IMR-90 (cell line): Measurements from ENCODE around the gene GUCY2D. TPM values are rescaled to one million over a fixed set of nuclear protein-coding genes. Genes with fewer than 3 reads are reported as not detected.

Experiments used
- ATAC-seq: fragments of 200-7000 bp; cut with Tn5 transposase; 2 replicates; pipeline ENCODE4 v1.9.1; 2020; ENCODE audit warnings: low read depth, mild to moderate bottlenecking, moderate library complexity
- BruUV-seq: library from RNA; stranded (reverse); fragments of 400-500 nt; replicated peaks from 2 replicates; lab custom pipeline; 2021; lab: Mats Ljungman, UMichigan
- CTCF ChIA-PET: fragments of 300-600 bp; formaldehyde crosslinking; extraction: SDS; loops from one replicate; lab custom pipeline; 2021; ENCODE audit warnings: antibody characterized with exemption; lab: Yijun Ruan, JAX
- POLR2A ChIA-PET: fragments of 300-600 bp; sonication (Branson Sonifier 250); formaldehyde crosslinking; loops from one replicate; lab custom pipeline; 2022; ENCODE audit warnings: antibody characterized with exemption; ENCODE audit not compliant: unreplicated experiment; lab: Charles Lee
- DNase-seq: peaks from one replicate; pipeline ENCODE4 v3.0.0; 2013
- H2AFZ ChIP-seq: replicated peaks from 2 replicates; pipeline ENCODE3; 2013; ENCODE audit warnings: low read length, mild to moderate bottlenecking; ENCODE audit not compliant: poor library complexity
- H2AK5ac ChIP-seq: 2 replicates; pipeline ENCODE4 v1.6.1; 2013; ENCODE audit warnings: low read depth, low read length, inconsistent platforms
- H2AK9ac ChIP-seq: replicated peaks from 2 replicates; pipeline ENCODE3; 2013; ENCODE audit warnings: mild to moderate bottlenecking, low read depth, low read length, moderate library complexity; ENCODE audit not compliant: poor library complexity
- H2BK120ac ChIP-seq: 2 replicates; pipeline ENCODE4 v1.6.1; 2013; ENCODE audit warnings: low read depth, low read length, inconsistent platforms
- H2BK15ac ChIP-seq: 3 replicates; pipeline ENCODE4 v1.6.1; 2013; ENCODE audit warnings: low read depth, low read length, inconsistent platforms
- H2BK20ac ChIP-seq: 2 replicates; pipeline ENCODE4 v1.6.1; 2013; ENCODE audit warnings: low read depth, mild to moderate bottlenecking, inconsistent platforms, low read length, moderate library complexity
- H2BK5ac ChIP-seq: 2 replicates; pipeline ENCODE4 v1.6.1; 2013; ENCODE audit warnings: mild to moderate bottlenecking, low read depth, low read length, inconsistent platforms; ENCODE audit not compliant: poor library complexity, severe bottlenecking
- H3K14ac ChIP-seq: replicated peaks from 2 replicates; pipeline ENCODE4 v1.6.1; 2013; ENCODE audit warnings: low read depth, low read length, inconsistent platforms
- H3K18ac ChIP-seq: 2 replicates; pipeline ENCODE4 v1.6.1; 2013; ENCODE audit warnings: low read depth, low read length, control low read depth
- H3K23ac ChIP-seq: 2 replicates; pipeline ENCODE4 v1.6.1; 2013; ENCODE audit warnings: low read depth, low read length, inconsistent platforms
- H3K27ac ChIP-seq: 2 replicates; pipeline ENCODE4 v1.5.1; 2013; ENCODE audit warnings: mild to moderate bottlenecking, control low read depth, low read length; ENCODE audit not compliant: insufficient read depth
- H3K27me3 ChIP-seq: 2 replicates; pipeline ENCODE4 v1.6.1; 2013; ENCODE audit warnings: low read length; ENCODE audit not compliant: control insufficient read depth, insufficient read depth
- H3K36me3 ChIP-seq: 2 replicates; pipeline ENCODE4 v1.6.1; 2013; ENCODE audit warnings: low read length, mixed read lengths; ENCODE audit not compliant: control insufficient read depth, insufficient read depth
- H3K4ac ChIP-seq: 2 replicates; pipeline ENCODE4 v1.6.1; 2013; ENCODE audit warnings: low read depth, low read length, inconsistent platforms
- H3K4me1 ChIP-seq: 2 replicates; pipeline ENCODE4 v1.6.1; 2013; ENCODE audit warnings: low read length, mixed read lengths; ENCODE audit not compliant: control insufficient read depth, insufficient read depth
- H3K4me2 ChIP-seq: 2 replicates; pipeline ENCODE4 v1.6.1; 2013; ENCODE audit warnings: low read depth, mild to moderate bottlenecking, control low read depth, low read length, moderate library complexity
- H3K4me3 ChIP-seq: 2 replicates; pipeline ENCODE4 v1.5.1; 2013; ENCODE audit warnings: low read depth, mild to moderate bottlenecking, control low read depth, low read length, moderate library complexity; ENCODE audit not compliant: insufficient read depth
- H3K56ac ChIP-seq: 2 replicates; pipeline ENCODE4 v1.6.1; 2013; ENCODE audit warnings: low read length, inconsistent platforms; ENCODE audit not compliant: insufficient read depth; ENCODE audit errors: extremely low read depth
- H3K79me1 ChIP-seq, 2 experiments: 2 replicates each; pipeline ENCODE4 v1.6.1; 2013; ENCODE audit warnings: low read length in 2 of 2, inconsistent platforms in 1 of 2, low read depth in 1 of 2
- H3K9ac ChIP-seq: 2 replicates; pipeline ENCODE4 v1.6.1; 2013; ENCODE audit warnings: low read depth, low read length, control low read depth
- H3K9me1 ChIP-seq: 2 replicates; pipeline ENCODE4 v1.6.1; 2013; ENCODE audit warnings: low read length, inconsistent platforms; ENCODE audit not compliant: insufficient read depth
- H3K9me3 ChIP-seq: 2 replicates; pipeline ENCODE4 v1.6.1; 2013; ENCODE audit warnings: low read length; ENCODE audit not compliant: control insufficient read depth, insufficient read depth
- H4K20me1 ChIP-seq: 2 replicates; pipeline ENCODE4 v1.6.1; 2013; ENCODE audit warnings: low read length, inconsistent platforms; ENCODE audit not compliant: insufficient read depth
- H4K5ac ChIP-seq: 2 replicates; pipeline ENCODE4 v1.6.1; 2013; ENCODE audit warnings: mild to moderate bottlenecking, low read depth, low read length, control low read depth
- H4K8ac ChIP-seq, 2 experiments: 2 replicates each; pipeline ENCODE4 v1.6.1; 2013; ENCODE audit warnings: low read depth in 2 of 2, low read length in 2 of 2, control low read depth in 1 of 2, inconsistent platforms in 1 of 2
- H4K91ac ChIP-seq: 2 replicates; pipeline ENCODE4 v1.6.1; 2013; ENCODE audit warnings: low read depth, low read length, inconsistent platforms; ENCODE audit not compliant: insufficient read depth
- CEBPB ChIP-seq: IDR thresholded peaks from 2 replicates; pipeline ENCODE4 v1.6.1; 2012; ENCODE audit warnings: low read depth, low read length, improper control_type of control experiment
- CHD1 ChIP-seq: IDR thresholded peaks from 2 replicates; pipeline ENCODE4 v1.6.1; 2012; ENCODE audit warnings: low read depth, low read length, improper control_type of control experiment
- FOS ChIP-seq: fragments of 150-350 bp; IDR thresholded peaks from 2 replicates; pipeline ENCODE4 v1.6.1; 2016; ENCODE audit warnings: low read depth, low read length
- MAFK ChIP-seq: IDR thresholded peaks from 2 replicates; pipeline ENCODE4 v1.6.1; 2012; ENCODE audit warnings: low read depth, low read length, improper control_type of control experiment
- MXI1 ChIP-seq: IDR thresholded peaks from 2 replicates; pipeline ENCODE4 v1.6.1; 2012; ENCODE audit warnings: low read depth, mild to moderate bottlenecking, low read length, moderate library complexity, borderline replicate concordance
- NFE2L2 ChIP-seq: fragments of 150-350 bp; IDR thresholded peaks from 2 replicates; pipeline ENCODE4 v1.6.1; 2016; ENCODE audit warnings: low read depth, mild to moderate bottlenecking, low read length
- POLR2A ChIP-seq: IDR thresholded peaks from 2 replicates; pipeline ENCODE4 v1.6.1; 2012; ENCODE audit warnings: mild to moderate bottlenecking, low read depth, low read length
- RAD21 ChIP-seq: IDR thresholded peaks from 2 replicates; pipeline ENCODE4 v1.6.1; 2012; ENCODE audit warnings: low read length, improper control_type of control experiment
- RCOR1 ChIP-seq: IDR thresholded peaks from 2 replicates; pipeline ENCODE4 v1.6.1; 2012; ENCODE audit warnings: mild to moderate bottlenecking, low read length, improper control_type of control experiment; ENCODE audit not compliant: insufficient replicate concordance
- SMC3 ChIP-seq: fragments of 150-350 bp; IDR thresholded peaks from 2 replicates; pipeline ENCODE4 v1.6.1; 2016; ENCODE audit warnings: low read depth, mild to moderate bottlenecking, antibody characterized with exemption, low read length, moderate library complexity
- WGBS, 2 experiments: methylation state at CpG; one replicate each; pipeline versions ENCODE4 v1.1.5 to v1.1.7; 2013; ENCODE audit warnings: missing lambda C conversion rate in 2 of 2; ENCODE audit not compliant: insufficient read length in 1 of 2; ENCODE audit errors: extremely low coverage in 2 of 2; 5-methylcytosine and 5-hydroxymethylcytosine counted together
- dilution Hi-C: fragments of 300-500 bp; cut with HindIII; formaldehyde crosslinking; loops from one replicate; pipeline ENCODE4 v1.14.3; 2018; ENCODE audit warnings: low sequenced_read_pairs; ENCODE audit not compliant: unreplicated experiment
- in situ Hi-C: fragments of 300-500 bp; cut with MboI; formaldehyde crosslinking; loops from 3 replicates; pipeline ENCODE4 v1.14.3; 2019; ENCODE audit warnings: low sequenced_read_pairs, inconsistent platforms, mixed read lengths
- intact Hi-C: fragments of 100-400 bp; cut with micrococcal nuclease; formaldehyde crosslinking; loops from 2 replicates; pipeline ENCODE4 v1.10.0; 2022
- polyA plus RNA-seq, 3 experiments: library from polyadenylated mRNA; depleted of rRNA; stranded (reverse); fragments of >200 nt; gene quantifications; 2 replicates each; pipeline ENCODE4 v1.2.3, GENCODE V29; 2012; ENCODE audit warnings: low replicate concordance in 1 of 3
- total RNA-seq: library from RNA; depleted of rRNA; stranded (reverse); fragments of >200 nt; gene quantifications from 2 replicates; pipeline ENCODE4 v1.2.3, GENCODE V29; 2012
- TF ChIP-seq, protein P1 (sequence below): fragments of 150-350 bp; IDR thresholded peaks from 2 replicates; pipeline ENCODE4 v1.6.1; 2016; ENCODE audit warnings: low read depth, mild to moderate bottlenecking, low read length, moderate library complexity, borderline replicate concordance
- TF ChIP-seq, protein P2 (sequence below): conservative IDR thresholded peaks from 2 replicates; pipeline ENCODE4 v1.5.1; 2012; ENCODE audit warnings: mild to moderate bottlenecking, low read depth, low read length, improper control_type of control experiment
- TF ChIP-seq, protein P3 (sequence below): fragments of 150-350 bp; IDR thresholded peaks from 2 replicates; pipeline ENCODE4 v1.6.1; 2017; ENCODE audit warnings: mild to moderate bottlenecking, antibody characterized with exemption, low read length, low read depth

The GUCY2D gene
- total and polyA plus RNA-seq, 2 of the 4 experiments (the other 2 are of a cell fraction), result 0.03 TPM; not detected in 1

DNA sequence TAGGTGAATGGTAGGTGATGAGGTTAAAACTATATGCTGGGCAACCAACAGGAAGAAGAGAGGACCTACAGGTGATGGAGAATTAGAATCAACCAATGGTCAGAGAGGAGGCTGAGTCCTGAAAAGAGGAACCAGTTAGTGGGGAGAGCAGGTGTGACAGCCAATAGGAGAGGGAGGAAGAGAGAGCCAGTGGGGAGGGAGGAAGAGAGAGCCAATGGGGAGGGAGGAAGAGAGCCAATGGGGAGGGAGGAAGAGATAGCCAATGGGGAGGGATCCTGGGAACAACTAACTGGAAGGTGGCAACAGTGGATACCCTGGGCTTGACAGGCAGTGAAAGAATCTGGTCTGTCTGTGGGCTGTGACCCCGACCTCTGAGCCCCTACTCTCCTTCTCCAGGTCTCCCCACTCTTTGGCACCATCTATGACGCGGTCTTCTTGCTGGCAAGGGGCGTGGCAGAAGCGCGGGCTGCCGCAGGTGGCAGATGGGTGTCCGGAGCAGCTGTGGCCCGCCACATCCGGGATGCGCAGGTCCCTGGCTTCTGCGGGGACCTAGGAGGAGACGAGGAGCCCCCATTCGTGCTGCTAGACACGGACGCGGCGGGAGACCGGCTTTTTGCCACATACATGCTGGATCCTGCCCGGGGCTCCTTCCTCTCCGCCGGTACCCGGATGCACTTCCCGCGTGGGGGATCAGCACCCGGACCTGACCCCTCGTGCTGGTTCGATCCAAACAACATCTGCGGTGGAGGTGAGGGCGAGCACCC lies 3.7 kb downstream of the GUCY2D start:
- peaks cover 51% of the 10 kb centered on the region for H3K27me3 ChIP-seq
- H3K18ac ChIP-seq, result no peak overlapping the region
- no TSS peak for BruUV-seq
- CTCF ChIA-PET, result no interaction called here
- H4K8ac ChIP-seq, result no peak overlapping the region
- no peak overlapping the region for H2BK5ac ChIP-seq
- no peaks in the 10 kb centered on the region for H3K79me1 ChIP-seq
- dilution Hi-C loops, result no loop called here
- no peak overlapping the region for H2BK120ac ChIP-seq
- TF ChIP-seq MAFK (no peak), SMC3 (no peak), MXI1 (no peak), CHD1 (no peak), CEBPB (no peak), RCOR1 (no peak), RAD21 (no peak), FOS (no peak), POLR2A (no peak), NFE2L2 (no peak)
- TF ChIP-seq, protein P1, sequence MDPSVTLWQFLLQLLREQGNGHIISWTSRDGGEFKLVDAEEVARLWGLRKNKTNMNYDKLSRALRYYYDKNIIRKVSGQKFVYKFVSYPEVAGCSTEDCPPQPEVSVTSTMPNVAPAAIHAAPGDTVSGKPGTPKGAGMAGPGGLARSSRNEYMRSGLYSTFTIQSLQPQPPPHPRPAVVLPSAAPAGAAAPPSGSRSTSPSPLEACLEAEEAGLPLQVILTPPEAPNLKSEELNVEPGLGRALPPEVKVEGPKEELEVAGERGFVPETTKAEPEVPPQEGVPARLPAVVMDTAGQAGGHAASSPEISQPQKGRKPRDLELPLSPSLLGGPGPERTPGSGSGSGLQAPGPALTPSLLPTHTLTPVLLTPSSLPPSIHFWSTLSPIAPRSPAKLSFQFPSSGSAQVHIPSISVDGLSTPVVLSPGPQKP, result no peak
- TF ChIP-seq, protein P2, sequence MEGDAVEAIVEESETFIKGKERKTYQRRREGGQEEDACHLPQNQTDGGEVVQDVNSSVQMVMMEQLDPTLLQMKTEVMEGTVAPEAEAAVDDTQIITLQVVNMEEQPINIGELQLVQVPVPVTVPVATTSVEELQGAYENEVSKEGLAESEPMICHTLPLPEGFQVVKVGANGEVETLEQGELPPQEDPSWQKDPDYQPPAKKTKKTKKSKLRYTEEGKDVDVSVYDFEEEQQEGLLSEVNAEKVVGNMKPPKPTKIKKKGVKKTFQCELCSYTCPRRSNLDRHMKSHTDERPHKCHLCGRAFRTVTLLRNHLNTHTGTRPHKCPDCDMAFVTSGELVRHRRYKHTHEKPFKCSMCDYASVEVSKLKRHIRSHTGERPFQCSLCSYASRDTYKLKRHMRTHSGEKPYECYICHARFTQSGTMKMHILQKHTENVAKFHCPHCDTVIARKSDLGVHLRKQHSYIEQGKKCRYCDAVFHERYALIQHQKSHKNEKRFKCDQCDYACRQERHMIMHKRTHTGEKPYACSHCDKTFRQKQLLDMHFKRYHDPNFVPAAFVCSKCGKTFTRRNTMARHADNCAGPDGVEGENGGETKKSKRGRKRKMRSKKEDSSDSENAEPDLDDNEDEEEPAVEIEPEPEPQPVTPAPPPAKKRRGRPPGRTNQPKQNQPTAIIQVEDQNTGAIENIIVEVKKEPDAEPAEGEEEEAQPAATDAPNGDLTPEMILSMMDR, result no peak
- TF ChIP-seq, protein P3, sequence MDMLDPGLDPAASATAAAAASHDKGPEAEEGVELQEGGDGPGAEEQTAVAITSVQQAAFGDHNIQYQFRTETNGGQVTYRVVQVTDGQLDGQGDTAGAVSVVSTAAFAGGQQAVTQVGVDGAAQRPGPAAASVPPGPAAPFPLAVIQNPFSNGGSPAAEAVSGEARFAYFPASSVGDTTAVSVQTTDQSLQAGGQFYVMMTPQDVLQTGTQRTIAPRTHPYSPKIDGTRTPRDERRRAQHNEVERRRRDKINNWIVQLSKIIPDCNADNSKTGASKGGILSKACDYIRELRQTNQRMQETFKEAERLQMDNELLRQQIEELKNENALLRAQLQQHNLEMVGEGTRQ, result no peak
- H3K23ac ChIP-seq, result no peak overlapping the region
- intact Hi-C loops, result no loop called here
- H3K56ac ChIP-seq, result no peak overlapping the region
- no peak overlapping the region for H2AFZ ChIP-seq
- POLR2A ChIA-PET, result no interaction called here
- no peak for ATAC-seq
- no peak overlapping the region for H4K5ac ChIP-seq
- H3K4me2 ChIP-seq, result no peak overlapping the region
- H3K4ac ChIP-seq, result no peak overlapping the region
- 89% methylated on average over 12 of the region's 30 CpGs; no CpG with 5 or more reads in 1 of the 2 experiments for WGBS, 2 experiments
- peak overlapping the region; percentile 18; the same call in 1 of the 2 replicates for H2AK5ac ChIP-seq
- H2BK20ac ChIP-seq, result no peak overlapping the region
- H2BK15ac ChIP-seq, result no peak overlapping the region
- in situ Hi-C loops, result no loop called here
- H3K27ac ChIP-seq, result no peak overlapping the region
- DNase-seq, result no peak
- H3K14ac ChIP-seq, result no peak overlapping the region
- H3K4me1 ChIP-seq, result peaks cover 4% of the 10 kb centered on the region; the same call in 1 of the 2 replicates
- no peaks in the 10 kb centered on the region for H3K9me3 ChIP-seq
- H4K91ac ChIP-seq, result no peak overlapping the region
- H4K20me1 ChIP-seq, result 0 out of 2 replicates have a peak, but pooled peaks cover 5% of the 10 kb centered on the region
- H2AK9ac ChIP-seq, result no peak overlapping the region
- no peak overlapping the region for H3K4me3 ChIP-seq
- H3K9ac ChIP-seq, result no peak overlapping the region
- no peaks in the 10 kb centered on the region for H3K36me3 ChIP-seq
- 0 out of 2 replicates have a peak, but pooled peaks cover 5% of the 10 kb centered on the region for H3K9me1 ChIP-seq
